IMR-90 (cell line): Measurements from ENCODE around the gene CFAP92. TPM values are rescaled to one million over a fixed set of nuclear protein-coding genes. Genes with fewer than 3 reads are reported as not detected.
A peak's percentile ranks its signal among the peaks of the same experiment; 100 is the strongest.

Source experiments
- ATAC-seq: fragments of 200-7000 bp; cut with Tn5 transposase; 2 replicates; pipeline ENCODE4 v1.9.1; 2020; ENCODE audit warnings: low read depth, mild to moderate bottlenecking, moderate library complexity
- BruUV-seq: library from RNA; stranded (reverse); fragments of 400-500 nt; replicated peaks from 2 replicates; lab custom pipeline; 2021; lab: Mats Ljungman, UMichigan
- CTCF ChIA-PET: fragments of 300-600 bp; formaldehyde crosslinking; extraction: SDS; loops from one replicate; lab custom pipeline; 2021; ENCODE audit warnings: antibody characterized with exemption; lab: Yijun Ruan, JAX
- POLR2A ChIA-PET: fragments of 300-600 bp; sonication (Branson Sonifier 250); formaldehyde crosslinking; loops from one replicate; lab custom pipeline; 2022; ENCODE audit warnings: antibody characterized with exemption; ENCODE audit not compliant: unreplicated experiment; lab: Charles Lee
- DNase-seq: peaks from one replicate; pipeline ENCODE4 v3.0.0; 2013
- H2AFZ ChIP-seq: replicated peaks from 2 replicates; pipeline ENCODE3; 2013; ENCODE audit warnings: low read length, mild to moderate bottlenecking; ENCODE audit not compliant: poor library complexity
- H2AK5ac ChIP-seq: 2 replicates; pipeline ENCODE4 v1.6.1; 2013; ENCODE audit warnings: low read depth, low read length, inconsistent platforms
- H2AK9ac ChIP-seq: replicated peaks from 2 replicates; pipeline ENCODE3; 2013; ENCODE audit warnings: mild to moderate bottlenecking, low read depth, low read length, moderate library complexity; ENCODE audit not compliant: poor library complexity
- H2BK120ac ChIP-seq: 2 replicates; pipeline ENCODE4 v1.6.1; 2013; ENCODE audit warnings: low read depth, low read length, inconsistent platforms
- H2BK15ac ChIP-seq: 3 replicates; pipeline ENCODE4 v1.6.1; 2013; ENCODE audit warnings: low read depth, low read length, inconsistent platforms
- H2BK20ac ChIP-seq: 2 replicates; pipeline ENCODE4 v1.6.1; 2013; ENCODE audit warnings: low read depth, mild to moderate bottlenecking, inconsistent platforms, low read length, moderate library complexity
- H2BK5ac ChIP-seq: 2 replicates; pipeline ENCODE4 v1.6.1; 2013; ENCODE audit warnings: mild to moderate bottlenecking, low read depth, low read length, inconsistent platforms; ENCODE audit not compliant: poor library complexity, severe bottlenecking
- H3K14ac ChIP-seq: replicated peaks from 2 replicates; pipeline ENCODE4 v1.6.1; 2013; ENCODE audit warnings: low read depth, low read length, inconsistent platforms
- H3K18ac ChIP-seq: 2 replicates; pipeline ENCODE4 v1.6.1; 2013; ENCODE audit warnings: low read depth, low read length, control low read depth
- H3K23ac ChIP-seq: 2 replicates; pipeline ENCODE4 v1.6.1; 2013; ENCODE audit warnings: low read depth, low read length, inconsistent platforms
- H3K27ac ChIP-seq: 2 replicates; pipeline ENCODE4 v1.5.1; 2013; ENCODE audit warnings: mild to moderate bottlenecking, control low read depth, low read length; ENCODE audit not compliant: insufficient read depth
- H3K27me3 ChIP-seq: 2 replicates; pipeline ENCODE4 v1.6.1; 2013; ENCODE audit warnings: low read length; ENCODE audit not compliant: control insufficient read depth, insufficient read depth
- H3K36me3 ChIP-seq: 2 replicates; pipeline ENCODE4 v1.6.1; 2013; ENCODE audit warnings: low read length, mixed read lengths; ENCODE audit not compliant: control insufficient read depth, insufficient read depth
- H3K4ac ChIP-seq: 2 replicates; pipeline ENCODE4 v1.6.1; 2013; ENCODE audit warnings: low read depth, low read length, inconsistent platforms
- H3K4me1 ChIP-seq: 2 replicates; pipeline ENCODE4 v1.6.1; 2013; ENCODE audit warnings: low read length, mixed read lengths; ENCODE audit not compliant: control insufficient read depth, insufficient read depth
- H3K4me2 ChIP-seq: 2 replicates; pipeline ENCODE4 v1.6.1; 2013; ENCODE audit warnings: low read depth, mild to moderate bottlenecking, control low read depth, low read length, moderate library complexity
- H3K4me3 ChIP-seq: 2 replicates; pipeline ENCODE4 v1.5.1; 2013; ENCODE audit warnings: low read depth, mild to moderate bottlenecking, control low read depth, low read length, moderate library complexity; ENCODE audit not compliant: insufficient read depth
- H3K56ac ChIP-seq: 2 replicates; pipeline ENCODE4 v1.6.1; 2013; ENCODE audit warnings: low read length, inconsistent platforms; ENCODE audit not compliant: insufficient read depth; ENCODE audit errors: extremely low read depth
- H3K79me1 ChIP-seq, 2 experiments: 2 replicates each; pipeline ENCODE4 v1.6.1; 2013; ENCODE audit warnings: low read length in 2 of 2, inconsistent platforms in 1 of 2, low read depth in 1 of 2
- H3K9ac ChIP-seq: 2 replicates; pipeline ENCODE4 v1.6.1; 2013; ENCODE audit warnings: low read depth, low read length, control low read depth
- H3K9me1 ChIP-seq: 2 replicates; pipeline ENCODE4 v1.6.1; 2013; ENCODE audit warnings: low read length, inconsistent platforms; ENCODE audit not compliant: insufficient read depth
- H3K9me3 ChIP-seq: 2 replicates; pipeline ENCODE4 v1.6.1; 2013; ENCODE audit warnings: low read length; ENCODE audit not compliant: control insufficient read depth, insufficient read depth
- H4K20me1 ChIP-seq: 2 replicates; pipeline ENCODE4 v1.6.1; 2013; ENCODE audit warnings: low read length, inconsistent platforms; ENCODE audit not compliant: insufficient read depth
- H4K5ac ChIP-seq: 2 replicates; pipeline ENCODE4 v1.6.1; 2013; ENCODE audit warnings: mild to moderate bottlenecking, low read depth, low read length, control low read depth
- H4K8ac ChIP-seq, 2 experiments: 2 replicates each; pipeline ENCODE4 v1.6.1; 2013; ENCODE audit warnings: low read depth in 2 of 2, low read length in 2 of 2, control low read depth in 1 of 2, inconsistent platforms in 1 of 2
- H4K91ac ChIP-seq: 2 replicates; pipeline ENCODE4 v1.6.1; 2013; ENCODE audit warnings: low read depth, low read length, inconsistent platforms; ENCODE audit not compliant: insufficient read depth
- BHLHE40 ChIP-seq: fragments of 150-350 bp; IDR thresholded peaks from 2 replicates; pipeline ENCODE4 v1.6.1; 2016; ENCODE audit warnings: mild to moderate bottlenecking, low read depth, low read length
- CTCF ChIP-seq: conservative IDR thresholded peaks from 2 replicates; pipeline ENCODE4 v1.5.1; 2012; ENCODE audit warnings: mild to moderate bottlenecking, low read depth, low read length, improper control_type of control experiment
- FOS ChIP-seq: fragments of 150-350 bp; IDR thresholded peaks from 2 replicates; pipeline ENCODE4 v1.6.1; 2016; ENCODE audit warnings: low read depth, low read length
- MAFK ChIP-seq: IDR thresholded peaks from 2 replicates; pipeline ENCODE4 v1.6.1; 2012; ENCODE audit warnings: low read depth, low read length, improper control_type of control experiment
- MXI1 ChIP-seq: IDR thresholded peaks from 2 replicates; pipeline ENCODE4 v1.6.1; 2012; ENCODE audit warnings: low read depth, mild to moderate bottlenecking, low read length, moderate library complexity, borderline replicate concordance
- NFE2L2 ChIP-seq: fragments of 150-350 bp; IDR thresholded peaks from 2 replicates; pipeline ENCODE4 v1.6.1; 2016; ENCODE audit warnings: low read depth, mild to moderate bottlenecking, low read length
- POLR2A ChIP-seq: IDR thresholded peaks from 2 replicates; pipeline ENCODE4 v1.6.1; 2012; ENCODE audit warnings: mild to moderate bottlenecking, low read depth, low read length
- RAD21 ChIP-seq: IDR thresholded peaks from 2 replicates; pipeline ENCODE4 v1.6.1; 2012; ENCODE audit warnings: low read length, improper control_type of control experiment
- RFX5 ChIP-seq: IDR thresholded peaks from 2 replicates; pipeline ENCODE4 v1.8.0; 2012; ENCODE audit warnings: low read depth, mild to moderate bottlenecking, low read length, moderate library complexity
- WGBS, 2 experiments: methylation state at CpG; one replicate each; pipeline versions ENCODE4 v1.1.5 to v1.1.7; 2013; ENCODE audit warnings: missing lambda C conversion rate in 2 of 2; ENCODE audit not compliant: insufficient read length in 1 of 2; ENCODE audit errors: extremely low coverage in 2 of 2; 5-methylcytosine and 5-hydroxymethylcytosine counted together
- dilution Hi-C: fragments of 300-500 bp; cut with HindIII; formaldehyde crosslinking; loops from one replicate; pipeline ENCODE4 v1.14.3; 2018; ENCODE audit warnings: low sequenced_read_pairs; ENCODE audit not compliant: unreplicated experiment
- in situ Hi-C: fragments of 300-500 bp; cut with MboI; formaldehyde crosslinking; loops from 3 replicates; pipeline ENCODE4 v1.14.3; 2019; ENCODE audit warnings: low sequenced_read_pairs, inconsistent platforms, mixed read lengths
- intact Hi-C: fragments of 100-400 bp; cut with micrococcal nuclease; formaldehyde crosslinking; loops from 2 replicates; pipeline ENCODE4 v1.10.0; 2022
- polyA plus RNA-seq, 3 experiments: library from polyadenylated mRNA; depleted of rRNA; stranded (reverse); fragments of >200 nt; gene quantifications; 2 replicates each; pipeline ENCODE4 v1.2.3, GENCODE V29; 2012; ENCODE audit warnings: low replicate concordance in 1 of 3
- total RNA-seq: library from RNA; depleted of rRNA; stranded (reverse); fragments of >200 nt; gene quantifications from 2 replicates; pipeline ENCODE4 v1.2.3, GENCODE V29; 2012
- TF ChIP-seq, protein P1 (sequence below): fragments of 150-350 bp; IDR thresholded peaks from 2 replicates; pipeline ENCODE4 v1.6.1; 2016; ENCODE audit warnings: low read depth, mild to moderate bottlenecking, low read length, moderate library complexity, borderline replicate concordance
- TF ChIP-seq, protein P2 (sequence below): fragments of 150-350 bp; IDR thresholded peaks from 2 replicates; pipeline ENCODE4 v1.6.1; 2017; ENCODE audit warnings: mild to moderate bottlenecking, antibody characterized with exemption, low read length, low read depth

CFAP92 gene
- total and polyA plus RNA-seq, 2 of the 4 experiments (the other 2 are of a cell fraction): not detected

GRCh38 chr3:128994173-128994512 is 267 bp upstream of the CFAP92 start:
- Histone ChIP-seq H3K9me3 (no peaks in the 10 kb centered on the region), H3K9ac (no peak overlapping the region), H3K56ac (no peak overlapping the region), H3K18ac (no peak overlapping the region), H3K4me1 (peaks cover 7% of the 10 kb centered on the region; the same call in 1 of the 2 replicates), H2BK5ac (no peak overlapping the region), H2AK5ac (no peak overlapping the region), H4K20me1 (no peaks in the 10 kb centered on the region), H4K91ac (no peak overlapping the region), H2BK15ac (no peak overlapping the region), H3K9me1 (no peaks in the 10 kb centered on the region; the same call in 1 of the 2 replicates), H2BK120ac (no peak overlapping the region), H3K4me3 (no peak overlapping the region), H2AFZ (peak overlapping the region; percentile 87), H3K27me3 (peaks cover 53% of the 10 kb centered on the region), H2AK9ac (no peak overlapping the region), H3K36me3 (no peaks in the 10 kb centered on the region), H4K5ac (no peak overlapping the region), H3K79me1 (no peaks in the 10 kb centered on the region), H4K8ac (no peak overlapping the region), H3K4me2 (peak overlapping the region; percentile 98), H3K23ac (no peak overlapping the region), H3K4ac (no peak overlapping the region), H3K27ac (no peak overlapping the region), H2BK20ac (no peak overlapping the region), H3K14ac (no peak overlapping the region)
- ChIA-PET POLR2A (no interaction called here), CTCF (interaction anchor here (1.3 kb wide), 1 partner anchor 24 kb away, joined by 6 read pairs; no protein-coding TSS in a partner anchor)
- no CpG with 5 or more reads among the region's 13 CpGs for WGBS, 2 experiments
- TF ChIP-seq POLR2A (no peak), MXI1 (no peak), NFE2L2 (no peak), MAFK (no peak), FOS (no peak), CTCF (no peak), RAD21 (no peak), BHLHE40 (no peak), RFX5 (no peak)
- TF ChIP-seq, protein P1, sequence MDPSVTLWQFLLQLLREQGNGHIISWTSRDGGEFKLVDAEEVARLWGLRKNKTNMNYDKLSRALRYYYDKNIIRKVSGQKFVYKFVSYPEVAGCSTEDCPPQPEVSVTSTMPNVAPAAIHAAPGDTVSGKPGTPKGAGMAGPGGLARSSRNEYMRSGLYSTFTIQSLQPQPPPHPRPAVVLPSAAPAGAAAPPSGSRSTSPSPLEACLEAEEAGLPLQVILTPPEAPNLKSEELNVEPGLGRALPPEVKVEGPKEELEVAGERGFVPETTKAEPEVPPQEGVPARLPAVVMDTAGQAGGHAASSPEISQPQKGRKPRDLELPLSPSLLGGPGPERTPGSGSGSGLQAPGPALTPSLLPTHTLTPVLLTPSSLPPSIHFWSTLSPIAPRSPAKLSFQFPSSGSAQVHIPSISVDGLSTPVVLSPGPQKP: no peak
- TF ChIP-seq, protein P2, sequence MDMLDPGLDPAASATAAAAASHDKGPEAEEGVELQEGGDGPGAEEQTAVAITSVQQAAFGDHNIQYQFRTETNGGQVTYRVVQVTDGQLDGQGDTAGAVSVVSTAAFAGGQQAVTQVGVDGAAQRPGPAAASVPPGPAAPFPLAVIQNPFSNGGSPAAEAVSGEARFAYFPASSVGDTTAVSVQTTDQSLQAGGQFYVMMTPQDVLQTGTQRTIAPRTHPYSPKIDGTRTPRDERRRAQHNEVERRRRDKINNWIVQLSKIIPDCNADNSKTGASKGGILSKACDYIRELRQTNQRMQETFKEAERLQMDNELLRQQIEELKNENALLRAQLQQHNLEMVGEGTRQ: no peak
- no peak for ATAC-seq
- BruUV-seq: no TSS peak
- no peak for DNase-seq
- in situ Hi-C loops (no loop called here), intact Hi-C loops (no loop called here), dilution Hi-C loops (no loop called here)
